Hepatocyte (in vitro differentiated cells): ENCODE results near the gene CHST15.

Experiments used
- EZH2 ChIP-seq: fragments of 200-600 bp; sonication (generic); IDR thresholded peaks from 2 replicates; pipeline ENCODE4 v1.6.1; 2016; ENCODE audit warnings: antibody characterized with exemption, mild to moderate bottlenecking, borderline replicate concordance
- TF ChIP-seq, protein P1 (sequence below): fragments of 200-600 bp; sonication (generic); IDR thresholded peaks from 2 replicates; pipeline ENCODE4 v1.5.1; 2016; ENCODE audit warnings: antibody characterized with exemption, mild to moderate bottlenecking; ENCODE audit not compliant: poor library complexity

- TF ChIP-seq, protein P1, sequence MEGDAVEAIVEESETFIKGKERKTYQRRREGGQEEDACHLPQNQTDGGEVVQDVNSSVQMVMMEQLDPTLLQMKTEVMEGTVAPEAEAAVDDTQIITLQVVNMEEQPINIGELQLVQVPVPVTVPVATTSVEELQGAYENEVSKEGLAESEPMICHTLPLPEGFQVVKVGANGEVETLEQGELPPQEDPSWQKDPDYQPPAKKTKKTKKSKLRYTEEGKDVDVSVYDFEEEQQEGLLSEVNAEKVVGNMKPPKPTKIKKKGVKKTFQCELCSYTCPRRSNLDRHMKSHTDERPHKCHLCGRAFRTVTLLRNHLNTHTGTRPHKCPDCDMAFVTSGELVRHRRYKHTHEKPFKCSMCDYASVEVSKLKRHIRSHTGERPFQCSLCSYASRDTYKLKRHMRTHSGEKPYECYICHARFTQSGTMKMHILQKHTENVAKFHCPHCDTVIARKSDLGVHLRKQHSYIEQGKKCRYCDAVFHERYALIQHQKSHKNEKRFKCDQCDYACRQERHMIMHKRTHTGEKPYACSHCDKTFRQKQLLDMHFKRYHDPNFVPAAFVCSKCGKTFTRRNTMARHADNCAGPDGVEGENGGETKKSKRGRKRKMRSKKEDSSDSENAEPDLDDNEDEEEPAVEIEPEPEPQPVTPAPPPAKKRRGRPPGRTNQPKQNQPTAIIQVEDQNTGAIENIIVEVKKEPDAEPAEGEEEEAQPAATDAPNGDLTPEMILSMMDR: no peak
- no peak for TF ChIP-seq EZH2
Observed at GRCh38 chr10:124059551-124059950, 33.8 kb downstream of the CHST15 start.
